Osteoblast (primary cell): ENCODE results near the gene FBXO36. TPM values are rescaled to one million over a fixed set of nuclear protein-coding genes. Genes with fewer than 3 reads are reported as not detected.

Experiments used
- DNase-seq: peaks from one replicate; pipeline ENCODE4 v3.0.0; 2011; ENCODE audit warnings: low spot score, mixed read lengths; ENCODE audit not compliant: insufficient read length; ENCODE audit errors: missing footprints
- H2AFZ ChIP-seq: 2 replicates; pipeline ENCODE4 v1.6.0; 2011; ENCODE audit warnings: mild to moderate bottlenecking, low read length
- H3K27ac ChIP-seq: 2 replicates; pipeline ENCODE4 v1.5.1; 2011; ENCODE audit warnings: mild to moderate bottlenecking, low read depth, low read length, moderate library complexity
- H3K27me3 ChIP-seq: 2 replicates; pipeline ENCODE4 v1.6.0; 2012; ENCODE audit warnings: mild to moderate bottlenecking, control low read depth, inconsistent platforms, low read length, moderate library complexity; ENCODE audit not compliant: insufficient read depth
- H3K36me3 ChIP-seq: 2 replicates; pipeline ENCODE4 v1.5.1; 2011; ENCODE audit warnings: mild to moderate bottlenecking, low read length, control low read depth, moderate library complexity; ENCODE audit not compliant: insufficient read depth
- H3K4me1 ChIP-seq: 2 replicates; pipeline ENCODE4 v1.5.1; 2011; ENCODE audit warnings: mild to moderate bottlenecking, low read length, control low read depth, moderate library complexity; ENCODE audit not compliant: insufficient read depth
- H3K4me2 ChIP-seq: 2 replicates; pipeline ENCODE4 v1.6.0; 2011; ENCODE audit warnings: mild to moderate bottlenecking, low read length; ENCODE audit not compliant: insufficient read depth
- H3K4me3 ChIP-seq: fragments of 200-600 bp; sonication (generic); 3 replicates; pipeline ENCODE4 v1.5.1; 2012; ENCODE audit warnings: mild to moderate bottlenecking, low read length, inconsistent platforms; ENCODE audit not compliant: insufficient read depth
- H3K79me2 ChIP-seq: 2 replicates; pipeline ENCODE4 v1.6.0; 2012; ENCODE audit warnings: mild to moderate bottlenecking, low read length, control low read depth, inconsistent platforms; ENCODE audit not compliant: insufficient read depth
- H3K9me3 ChIP-seq: 2 replicates; pipeline ENCODE4 v1.5.1; 2011; ENCODE audit warnings: low read depth, low read length, control low read depth
- H4K20me1 ChIP-seq: 2 replicates; pipeline ENCODE4 v1.6.0; 2012; ENCODE audit warnings: mild to moderate bottlenecking, low read length, control low read depth; ENCODE audit not compliant: insufficient read depth
- CTCF ChIP-seq: IDR thresholded peaks from 2 replicates; pipeline ENCODE4 v1.5.1; 2011; ENCODE audit warnings: mild to moderate bottlenecking, low read depth, low read length, moderate library complexity; ENCODE audit errors: extremely low read depth
- total RNA-seq: library from RNA; depleted of rRNA; stranded (reverse); fragments of >200 nt; gene quantifications from 2 replicates; pipeline ENCODE4 v1.2.3, GENCODE V29; 2012

FBXO36 gene
- total RNA-seq, 1 donor: 6.9 TPM

DNA sequence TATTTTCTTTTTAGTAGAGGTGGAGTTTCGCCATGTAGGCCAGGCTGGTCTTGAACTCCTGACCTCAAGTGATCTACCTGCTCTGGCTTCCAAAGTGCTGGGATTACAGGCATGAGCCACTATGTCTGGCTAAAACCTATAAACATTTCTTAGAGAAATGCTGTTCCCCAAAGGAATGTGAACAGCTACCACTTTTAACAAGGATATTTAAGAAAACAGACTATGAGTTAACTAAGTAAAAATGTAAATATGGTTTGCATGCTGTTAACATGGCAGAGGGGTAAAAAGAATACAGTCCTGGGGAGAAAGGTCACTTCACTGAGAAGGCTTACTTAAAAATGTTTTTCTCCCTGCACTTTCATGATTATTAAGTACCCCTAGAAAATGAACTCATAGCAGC is 89.3 kb downstream of the FBXO36 start:
- Histone ChIP-seq H3K4me2 (no peak overlapping the region), H3K27me3 (no peaks in the 10 kb centered on the region), H3K4me3 (no peak overlapping the region), H3K27ac (no peak overlapping the region), H3K4me1 (no peaks in the 10 kb centered on the region), H3K36me3 (no peaks in the 10 kb centered on the region), H2AFZ (no peak overlapping the region), H3K79me2 (no peaks in the 10 kb centered on the region), H4K20me1 (no peaks in the 10 kb centered on the region), H3K9me3 (no peaks in the 10 kb centered on the region)
- DNase-seq: peak; percentile 22
- TF ChIP-seq CTCF: no peak

- no peak overlapping the region for H3K4me3 ChIP-seq
- no peaks in the 10 kb centered on the region for H3K36me3 ChIP-seq
- DNase-seq: no peak
- H3K4me2 ChIP-seq: no peak overlapping the region
- H3K79me2 ChIP-seq: no peaks in the 10 kb centered on the region
- H3K27ac ChIP-seq: no peak overlapping the region
- no peak overlapping the region for H2AFZ ChIP-seq
- no peaks in the 10 kb centered on the region for H3K27me3 ChIP-seq
- no peaks in the 10 kb centered on the region for H4K20me1 ChIP-seq
- no peaks in the 10 kb centered on the region for H3K4me1 ChIP-seq
- no peaks in the 10 kb centered on the region for H3K9me3 ChIP-seq
- TF ChIP-seq CTCF: no peak
These were observed 90.1 kb downstream of the FBXO36 start for GRCh38 chr2:230012267-230012884.

- DNase-seq: no peak
- Histone ChIP-seq H3K4me2 (no peak overlapping the region), H4K20me1 (no peaks in the 10 kb centered on the region), H3K79me2 (no peaks in the 10 kb centered on the region), H3K9me3 (no peaks in the 10 kb centered on the region), H2AFZ (no peak overlapping the region), H3K27me3 (no peaks in the 10 kb centered on the region), H3K4me1 (no peaks in the 10 kb centered on the region), H3K36me3 (no peaks in the 10 kb centered on the region), H3K27ac (no peak overlapping the region), H3K4me3 (no peak overlapping the region)
- no peak for TF ChIP-seq CTCF
These were observed 94.5 kb downstream of the FBXO36 start for GRCh38 chr2:230016844-230017243.

GRCh38 chr2:230018153-230018552 is 95.8 kb downstream of the FBXO36 start:
- no peak for TF ChIP-seq CTCF
- H3K4me2 ChIP-seq: no peak overlapping the region
- H2AFZ ChIP-seq: no peak overlapping the region
- H3K27ac ChIP-seq: no peak overlapping the region
- no peaks in the 10 kb centered on the region for H3K9me3 ChIP-seq
- no peaks in the 10 kb centered on the region for H3K27me3 ChIP-seq
- no peak overlapping the region for H3K4me3 ChIP-seq
- no peaks in the 10 kb centered on the region for H3K4me1 ChIP-seq
- no peak for DNase-seq
- no peaks in the 10 kb centered on the region for H3K79me2 ChIP-seq
- no peaks in the 10 kb centered on the region for H4K20me1 ChIP-seq
- H3K36me3 ChIP-seq: no peaks in the 10 kb centered on the region
